Mononuclear cell (primary cell): Measurements from ENCODE around the gene MYL10. TPM values are rescaled to one million over a fixed set of nuclear protein-coding genes. Genes with fewer than 3 reads are reported as not detected.

Source experiments
- H3K27me3 ChIP-seq: 2 replicates; pipeline ENCODE4 v1.6.0; 2011; ENCODE audit warnings: low read length, control low read depth; ENCODE audit not compliant: insufficient read depth
- H3K4me1 ChIP-seq: 2 replicates; pipeline ENCODE4 v1.5.1; 2011; ENCODE audit warnings: mild to moderate bottlenecking, low read length, control low read depth; ENCODE audit not compliant: insufficient read depth
- H3K4me3 ChIP-seq: 2 replicates; pipeline ENCODE4 v1.5.1; 2011; ENCODE audit warnings: mild to moderate bottlenecking, low read length, moderate library complexity
- H3K9me3 ChIP-seq: 2 replicates; pipeline ENCODE4 v1.5.1; 2011; ENCODE audit warnings: low read depth, mild to moderate bottlenecking, control low read depth, low read length
- total RNA-seq: library from RNA; depleted of rRNA; stranded (reverse); fragments of >200 nt; gene quantifications from one replicate; pipeline ENCODE4 v1.2.3, GENCODE V29; 2012

Gene MYL10
- not detected for total RNA-seq

- Histone ChIP-seq H3K4me1 (no peaks in the 10 kb centered on the region), H3K9me3 (no peaks in the 10 kb centered on the region), H3K27me3 (no peaks in the 10 kb centered on the region), H3K4me3 (no peak within 1 kb of the TSS)
Measured at GRCh38 chr7:101629171-101629570, at the start of gene MYL10. MYL10 (minus strand) TSS chr7:101629296; CDS start chr7:101629118, 178 bp downstream.

- no peaks in the 10 kb centered on the region for H3K27me3 ChIP-seq
- H3K4me1 ChIP-seq, result no peaks in the 10 kb centered on the region
- H3K9me3 ChIP-seq, result no peaks in the 10 kb centered on the region
- H3K4me3 ChIP-seq, result no peak overlapping the region
Measured at GRCh38 chr7:101678658-101679057, 49.6 kb upstream of the MYL10 start.

- H3K27me3 ChIP-seq, result no peaks in the 10 kb centered on the region
- H3K9me3 ChIP-seq, result no peaks in the 10 kb centered on the region
- no peaks in the 10 kb centered on the region for H3K4me1 ChIP-seq
- H3K4me3 ChIP-seq, result no peak overlapping the region
Measured at GRCh38 chr7:101677797-101678479, 48.8 kb upstream of the MYL10 start.

- Histone ChIP-seq H3K4me3 (no peak overlapping the region), H3K4me1 (no peaks in the 10 kb centered on the region), H3K27me3 (no peaks in the 10 kb centered on the region), H3K9me3 (no peaks in the 10 kb centered on the region)
Measured at GRCh38 chr7:101677391-101677790, 48.3 kb upstream of the MYL10 start.

- H3K4me3 ChIP-seq, result no peak overlapping the region
- no peaks in the 10 kb centered on the region for H3K9me3 ChIP-seq
- H3K4me1 ChIP-seq, result no peaks in the 10 kb centered on the region
- H3K27me3 ChIP-seq, result no peaks in the 10 kb centered on the region
Measured at GRCh38 chr7:101676956-101677355, 47.9 kb upstream of the MYL10 start.

GRCh38 chr7:101676062-101676598, 47.0 kb upstream of the MYL10 start:
- Histone ChIP-seq H3K4me3 (no peak overlapping the region), H3K4me1 (no peaks in the 10 kb centered on the region), H3K9me3 (no peaks in the 10 kb centered on the region), H3K27me3 (no peaks in the 10 kb centered on the region)

GRCh38 chr7:101674439-101674838, 45.3 kb upstream of the MYL10 start:
- Histone ChIP-seq H3K27me3 (no peaks in the 10 kb centered on the region), H3K4me1 (no peaks in the 10 kb centered on the region), H3K9me3 (no peaks in the 10 kb centered on the region), H3K4me3 (no peak overlapping the region)

- Histone ChIP-seq H3K9me3 (no peaks in the 10 kb centered on the region), H3K27me3 (no peaks in the 10 kb centered on the region), H3K4me3 (no peak overlapping the region), H3K4me1 (no peaks in the 10 kb centered on the region)
Measured at GRCh38 chr7:101673951-101674350, 44.9 kb upstream of the MYL10 start.

- Histone ChIP-seq H3K9me3 (no peaks in the 10 kb centered on the region), H3K4me1 (no peaks in the 10 kb centered on the region), H3K27me3 (no peaks in the 10 kb centered on the region), H3K4me3 (no peak overlapping the region)
Measured at GRCh38 chr7:101673315-101673714, 44.2 kb upstream of the MYL10 start.

- Histone ChIP-seq H3K4me3 (no peak overlapping the region), H3K9me3 (no peaks in the 10 kb centered on the region), H3K27me3 (no peaks in the 10 kb centered on the region), H3K4me1 (no peaks in the 10 kb centered on the region)
Measured at GRCh38 chr7:101671371-101672356, 42.6 kb upstream of the MYL10 start.

GRCh38 chr7:101669307-101669706, 40.2 kb upstream of the MYL10 start:
- Histone ChIP-seq H3K4me1 (no peaks in the 10 kb centered on the region), H3K27me3 (no peaks in the 10 kb centered on the region), H3K9me3 (no peaks in the 10 kb centered on the region), H3K4me3 (no peak overlapping the region)

- Histone ChIP-seq H3K4me1 (no peaks in the 10 kb centered on the region), H3K4me3 (no peak overlapping the region), H3K27me3 (no peaks in the 10 kb centered on the region), H3K9me3 (no peaks in the 10 kb centered on the region)
Measured at GRCh38 chr7:101668726-101669125, 39.6 kb upstream of the MYL10 start.

- Histone ChIP-seq H3K4me3 (no peak overlapping the region), H3K27me3 (no peaks in the 10 kb centered on the region), H3K4me1 (no peaks in the 10 kb centered on the region), H3K9me3 (no peaks in the 10 kb centered on the region)
Measured at GRCh38 chr7:101667920-101668319, 38.8 kb upstream of the MYL10 start.

- Histone ChIP-seq H3K9me3 (no peaks in the 10 kb centered on the region), H3K4me3 (no peak overlapping the region), H3K4me1 (no peaks in the 10 kb centered on the region), H3K27me3 (no peaks in the 10 kb centered on the region)
Measured at GRCh38 chr7:101667399-101667798, 38.3 kb upstream of the MYL10 start.

- H3K27me3 ChIP-seq, result no peaks in the 10 kb centered on the region
- no peaks in the 10 kb centered on the region for H3K9me3 ChIP-seq
- no peaks in the 10 kb centered on the region for H3K4me1 ChIP-seq
- no peak overlapping the region for H3K4me3 ChIP-seq
Measured at GRCh38 chr7:101666741-101667140, 37.6 kb upstream of the MYL10 start.
